Activated T-cell treated with anti-CD3 and anti-CD28 coated beads, Interleukin-2, amount 50 U/mL, for 72 hours (primary cell): ENCODE measurements around the gene KRT71. TPM values are rescaled to one million over a fixed set of nuclear protein-coding genes. Genes with fewer than 3 reads are reported as not detected.

Source experiments
- ATAC-seq, 2 donors: fragments of 150-1000 bp; cut with Tn5 transposase; replicated peaks in 1 of 2; 2 replicates each; pipeline ENCODE4 v1.10.0; 2021; ENCODE audit warnings: moderate library complexity in 2 of 2, mild to moderate bottlenecking in 1 of 2
- DNase-seq, 2 donors: peaks; one replicate each; pipeline ENCODE4 v3.0.0; 2021 to 2022; ENCODE audit warnings: mixed read lengths in 1 of 2
- H3K27ac Mint-ChIP-seq: one replicate; pipeline ENCODE4 v1.8.0; 2022; ENCODE audit warnings: mild to moderate bottlenecking, moderate library complexity, mixed read lengths
- H3K27me3 Mint-ChIP-seq: one replicate; pipeline ENCODE4 v1.8.0; 2022; ENCODE audit warnings: low read depth, mixed read lengths
- H3K36me3 Mint-ChIP-seq, 2 donors: one replicate each; pipeline ENCODE4 v1.8.0; 2022; ENCODE audit warnings: mixed read lengths in 2 of 2, mild to moderate bottlenecking in 1 of 2; ENCODE audit not compliant: insufficient read depth in 2 of 2
- H3K4me1 Mint-ChIP-seq: one replicate; pipeline ENCODE4 v1.8.0; 2022; ENCODE audit warnings: low read depth, mixed read lengths
- H3K4me3 Mint-ChIP-seq, 2 donors: one replicate each; pipeline ENCODE4 v1.8.0; 2022; ENCODE audit warnings: mild to moderate bottlenecking in 2 of 2, mixed read lengths in 2 of 2, moderate library complexity in 2 of 2
- H3K9me3 Mint-ChIP-seq, 2 donors: one replicate each; pipeline ENCODE4 v1.8.0; 2022; ENCODE audit warnings: mixed read lengths in 2 of 2
- total RNA-seq, 2 donors: library from RNA; stranded (reverse); gene quantifications; one replicate each; pipeline ENCODE4 v1.2.3, GENCODE V29; 2022

Gene KRT71
- total RNA-seq, 2 donors from 2014 or later = not detected

- Mint-ChIP-seq H3K9me3 (no peaks in the 10 kb centered on the region), H3K27ac (no peak overlapping the region), H3K4me1 (peaks cover 6% of the 10 kb centered on the region), H3K27me3 (no peaks in the 10 kb centered on the region), H3K36me3 (no peaks in the 10 kb centered on the region), H3K4me3 (no peak overlapping the region)
- no peak for DNase-seq
- no peak for ATAC-seq
These were observed 23.1 kb downstream of the KRT71 start for GRCh38 chr12:52529846-52530245.

- H3K27ac Mint-ChIP-seq = no peak overlapping the region
- ATAC-seq = no peak
- H3K36me3 Mint-ChIP-seq = no peaks in the 10 kb centered on the region
- H3K27me3 Mint-ChIP-seq = no peaks in the 10 kb centered on the region
- H3K4me3 Mint-ChIP-seq = no peak overlapping the region
- H3K4me1 Mint-ChIP-seq = peaks cover 6% of the 10 kb centered on the region
- H3K9me3 Mint-ChIP-seq = no peaks in the 10 kb centered on the region
- DNase-seq = no peak
These were observed 23.5 kb downstream of the KRT71 start for GRCh38 chr12:52529417-52529816.

GRCh38 chr12:52528641-52529143 is 24.3 kb downstream of the KRT71 start:
- H3K27me3 Mint-ChIP-seq = no peaks in the 10 kb centered on the region
- no peak overlapping the region for H3K4me3 Mint-ChIP-seq
- ATAC-seq (no peak), DNase-seq (no peak)
- no peak overlapping the region for H3K27ac Mint-ChIP-seq
- H3K36me3 Mint-ChIP-seq = no peaks in the 10 kb centered on the region
- H3K9me3 Mint-ChIP-seq = no peaks in the 10 kb centered on the region
- peaks cover 6% of the 10 kb centered on the region for H3K4me1 Mint-ChIP-seq

- no peaks in the 10 kb centered on the region for H3K36me3 Mint-ChIP-seq
- DNase-seq = no peak
These were observed 25.7 kb downstream of the KRT71 start for GRCh38 chr12:52527121-52527800.

GRCh38 chr12:52526511-52526951 is 26.4 kb downstream of the KRT71 start:
- no peak overlapping the region for H3K27ac Mint-ChIP-seq
- H3K27me3 Mint-ChIP-seq = no peaks in the 10 kb centered on the region
- peaks cover 6% of the 10 kb centered on the region for H3K4me1 Mint-ChIP-seq
- ATAC-seq = no peak
- no peak overlapping the region for H3K4me3 Mint-ChIP-seq
- DNase-seq = no peak
- no peaks in the 10 kb centered on the region for H3K9me3 Mint-ChIP-seq
- H3K36me3 Mint-ChIP-seq = no peaks in the 10 kb centered on the region

More at GRCh38 chr12:52527121-52527800, 25.7 kb downstream of the KRT71 start:
- no peak for ATAC-seq
- Mint-ChIP-seq H3K27ac (no peak overlapping the region), H3K9me3 (no peaks in the 10 kb centered on the region), H3K4me3 (no peak overlapping the region), H3K4me1 (peaks cover 6% of the 10 kb centered on the region), H3K27me3 (no peaks in the 10 kb centered on the region)

GRCh38 chr12:52525661-52526499 is 27.1 kb downstream of the KRT71 start:
- Mint-ChIP-seq H3K27me3 (no peaks in the 10 kb centered on the region), H3K4me3 (no peak overlapping the region), H3K36me3 (no peaks in the 10 kb centered on the region), H3K4me1 (peaks cover 6% of the 10 kb centered on the region), H3K27ac (no peak overlapping the region), H3K9me3 (no peaks in the 10 kb centered on the region)
- ATAC-seq = no peak
- DNase-seq = no peak

GRCh38 chr12:52524898-52525591 is 27.9 kb downstream of the KRT71 start:
- no peaks in the 10 kb centered on the region for H3K36me3 Mint-ChIP-seq

GRCh38 chr12:52524241-52524897 is 28.6 kb downstream of the KRT71 start:
- ATAC-seq (no peak), DNase-seq (no peak)
- no peaks in the 10 kb centered on the region for H3K27me3 Mint-ChIP-seq
- peaks cover 6% of the 10 kb centered on the region for H3K4me1 Mint-ChIP-seq
- H3K9me3 Mint-ChIP-seq = no peaks in the 10 kb centered on the region
- H3K36me3 Mint-ChIP-seq = no peaks in the 10 kb centered on the region
- H3K27ac Mint-ChIP-seq = no peak overlapping the region
- H3K4me3 Mint-ChIP-seq = no peak overlapping the region

More at GRCh38 chr12:52524898-52525591, 27.9 kb downstream of the KRT71 start:
- ATAC-seq = no peak
- DNase-seq = no peak
- Mint-ChIP-seq H3K27me3 (no peaks in the 10 kb centered on the region), H3K9me3 (no peaks in the 10 kb centered on the region), H3K27ac (no peak overlapping the region), H3K4me3 (no peak overlapping the region), H3K4me1 (peaks cover 6% of the 10 kb centered on the region)

- no peaks in the 10 kb centered on the region for H3K9me3 Mint-ChIP-seq
These were observed 29.1 kb downstream of the KRT71 start for GRCh38 chr12:52523824-52524223.

GRCh38 chr12:52522346-52523011 is 30.5 kb downstream of the KRT71 start:
- no peaks in the 10 kb centered on the region for H3K36me3 Mint-ChIP-seq
- no peak for ATAC-seq
- no peaks in the 10 kb centered on the region for H3K27me3 Mint-ChIP-seq
- no peak overlapping the region for H3K4me3 Mint-ChIP-seq
- no peak for DNase-seq
- no peaks in the 10 kb centered on the region for H3K9me3 Mint-ChIP-seq
- no peak overlapping the region for H3K27ac Mint-ChIP-seq
- H3K4me1 Mint-ChIP-seq = peaks cover 6% of the 10 kb centered on the region

More at GRCh38 chr12:52523824-52524223, 29.1 kb downstream of the KRT71 start:
- H3K27ac Mint-ChIP-seq = no peak overlapping the region
- no peaks in the 10 kb centered on the region for H3K36me3 Mint-ChIP-seq
- no peak overlapping the region for H3K4me3 Mint-ChIP-seq
- ATAC-seq (no peak), DNase-seq (no peak)
- peaks cover 6% of the 10 kb centered on the region for H3K4me1 Mint-ChIP-seq
- no peaks in the 10 kb centered on the region for H3K27me3 Mint-ChIP-seq

- ATAC-seq (no peak), DNase-seq (no peak)
- Mint-ChIP-seq H3K4me3 (no peak overlapping the region), H3K36me3 (no peaks in the 10 kb centered on the region), H3K27me3 (no peaks in the 10 kb centered on the region), H3K27ac (no peak overlapping the region), H3K4me1 (peaks cover 2% of the 10 kb centered on the region), H3K9me3 (no peaks in the 10 kb centered on the region)
These were observed 31.2 kb downstream of the KRT71 start for GRCh38 chr12:52521568-52522266.

GRCh38 chr12:52521175-52521567 is 31.8 kb downstream of the KRT71 start:
- ATAC-seq (no peak), DNase-seq (no peak)
- Mint-ChIP-seq H3K27me3 (no peaks in the 10 kb centered on the region), H3K27ac (no peak overlapping the region), H3K4me1 (no peaks in the 10 kb centered on the region), H3K4me3 (no peak overlapping the region), H3K9me3 (no peaks in the 10 kb centered on the region), H3K36me3 (no peaks in the 10 kb centered on the region)
